Measurements from ENCODE around the gene RAMP3. TPM values are rescaled to one million over a fixed set of nuclear protein-coding genes. Genes with fewer than 3 reads are reported as not detected.

The RAMP3 gene
- total and polyA plus RNA-seq, 5 experiments from 2014 or later: not detected

- H3K36me3 Mint-ChIP-seq: no peaks in the 10 kb centered on the region
- no peaks in the 10 kb centered on the region for H3K9me3 Mint-ChIP-seq
- DNase-seq (no peak), ATAC-seq (no peak)
- H3K4me1 Mint-ChIP-seq: peaks cover 0 to 3% (median under 1%) of the 10 kb centered on the region in 4 donors
- POLR2A ChIA-PET: no interaction called here
- H3K27ac Mint-ChIP-seq: no peak overlapping the region
- no peak overlapping the region for H3K4me3 Mint-ChIP-seq
- H3K27me3 Mint-ChIP-seq: peaks cover 14 to 82% (median 36%) of the 10 kb centered on the region in 5 donors
These were observed 71.7 kb downstream of the RAMP3 start for GRCh38 chr7:45229156-45229920.

GRCh38 chr7:45230083-45230482 is 72.5 kb downstream of the RAMP3 start:
- DNase-seq (no peak), ATAC-seq (no peak)
- peaks cover 0 to 3% (median under 1%) of the 10 kb centered on the region in 4 donors for H3K4me1 Mint-ChIP-seq
- H3K4me3 Mint-ChIP-seq: no peak overlapping the region
- peaks cover 16 to 83% (median 38%) of the 10 kb centered on the region in 5 donors for H3K27me3 Mint-ChIP-seq
- no peak overlapping the region for H3K27ac Mint-ChIP-seq
- POLR2A ChIA-PET: no interaction called here
- H3K9me3 Mint-ChIP-seq: no peaks in the 10 kb centered on the region
- H3K36me3 Mint-ChIP-seq: no peaks in the 10 kb centered on the region

GRCh38 chr7:45230611-45231165 is 73.1 kb downstream of the RAMP3 start:
- ATAC-seq: no peak
- Mint-ChIP-seq H3K4me1 (peaks cover 0 to 3% (median under 1%) of the 10 kb centered on the region in 4 donors), H3K9me3 (no peaks in the 10 kb centered on the region), H3K4me3 (no peak overlapping the region), H3K27ac (no peak overlapping the region), H3K27me3 (peaks cover 16 to 77% (median 35%) of the 10 kb centered on the region in 5 donors), H3K36me3 (no peaks in the 10 kb centered on the region)
- POLR2A ChIA-PET: no interaction called here
- no peak for DNase-seq

- H3K4me3 Mint-ChIP-seq: no peak overlapping the region
- H3K4me1 Mint-ChIP-seq: peaks cover 0 to 3% (median under 1%) of the 10 kb centered on the region in 4 donors
- no peaks in the 10 kb centered on the region for H3K36me3 Mint-ChIP-seq
- no peak overlapping the region for H3K27ac Mint-ChIP-seq
- no peak for ATAC-seq
- peaks cover 8 to 56% (median 26%) of the 10 kb centered on the region in 5 donors for H3K27me3 Mint-ChIP-seq
- POLR2A ChIA-PET: no interaction called here
- no peak for DNase-seq
- H3K9me3 Mint-ChIP-seq: no peaks in the 10 kb centered on the region
These were observed 75.7 kb downstream of the RAMP3 start for GRCh38 chr7:45233249-45233775.

Other genes with a start within 250 kb of the RAMP3 start
- gene MYO1G, start 178.8 kb upstream of the RAMP3 start, total RNA-seq: 10 to 100 TPM; 44.4 to 44.5 TPM
- 100 to 1,000 TPM in 1 of 3 donors, 10 to 100 TPM in 2; 60.0 to 106 (median 73.8) TPM for gene MYO1G, start 178.8 kb upstream of the RAMP3 start, polyA plus RNA-seq
- gene CCM2, start 157.6 kb upstream of the RAMP3 start, total RNA-seq: 100 to 1,000 TPM; 160 to 167 TPM
- gene CCM2, start 157.6 kb upstream of the RAMP3 start, polyA plus RNA-seq: 10 to 100 TPM; 49.9 to 81.7 (median 63.2) TPM
- gene NACAD, start 68.8 kb upstream of the RAMP3 start, total RNA-seq: under 1 TPM; 0.13 to 0.16 TPM
- gene NACAD, start 68.8 kb upstream of the RAMP3 start, polyA plus RNA-seq: under 1 TPM; 0.06 to 0.15 (median 0.15) TPM
- gene TBRG4, start 46.1 kb upstream of the RAMP3 start, total RNA-seq: 100 to 1,000 TPM; 154 to 167 TPM
- gene TBRG4, start 46.1 kb upstream of the RAMP3 start, polyA plus RNA-seq: 10 to 100 TPM; 51.3 to 95.7 (median 69.0) TPM

Measured in naive thymus-derived CD8-positive, alpha-beta T cell (primary cell).